ENCODE results near the gene CLDN7.

DNA sequence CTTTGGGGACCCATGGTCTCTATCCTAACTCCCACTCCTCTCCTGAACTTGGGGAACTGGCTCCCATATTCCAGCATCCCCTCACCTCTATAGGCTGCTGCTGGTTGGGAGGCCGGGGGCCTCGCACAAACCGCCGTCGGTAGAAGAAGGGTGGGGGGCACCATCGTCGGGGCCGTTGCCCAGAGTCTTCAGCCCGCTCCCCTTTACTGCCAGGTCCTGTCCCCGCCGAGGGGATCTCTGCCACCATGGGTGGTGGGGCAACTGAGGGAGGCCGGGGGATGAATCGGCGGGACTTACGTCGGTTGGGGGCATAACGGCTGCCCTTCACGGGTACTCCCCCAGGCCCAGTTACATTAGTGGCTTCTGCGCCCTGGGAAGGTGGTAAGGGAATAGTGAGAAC lies 27.9 kb upstream of the CLDN7 start:
- TF ChIP-seq CTCF (IDR thresholded peaks at IDR 0.05): no peak
- no peak for TF ChIP-seq POLR2A (IDR thresholded peaks at IDR 0.05)

Measured in testis (tissue), 2 donors.